Stromal cell of bone marrow (primary cell): ENCODE results near the gene METTL8.
"Not testable (repeated sequence)": the region's sequence is repeated elsewhere in the genome, so short reads cannot be mapped to it uniquely, and the experiment has no call there.

Experiments used
- DNase-seq: peaks from one replicate; pipeline ENCODE4 v3.0.0-alpha.2; 2012; ENCODE audit warnings: low read depth

Gene METTL8

GRCh38 chr2:171401947-171402346, 31.8 kb downstream of the METTL8 start:
- DNase-seq: no peak

GRCh38 chr2:171400395-171400794, 33.4 kb downstream of the METTL8 start:
- DNase-seq: no peak

- no peak for DNase-seq
Observed at GRCh38 chr2:171399292-171399691, 34.5 kb downstream of the METTL8 start.

DNA sequence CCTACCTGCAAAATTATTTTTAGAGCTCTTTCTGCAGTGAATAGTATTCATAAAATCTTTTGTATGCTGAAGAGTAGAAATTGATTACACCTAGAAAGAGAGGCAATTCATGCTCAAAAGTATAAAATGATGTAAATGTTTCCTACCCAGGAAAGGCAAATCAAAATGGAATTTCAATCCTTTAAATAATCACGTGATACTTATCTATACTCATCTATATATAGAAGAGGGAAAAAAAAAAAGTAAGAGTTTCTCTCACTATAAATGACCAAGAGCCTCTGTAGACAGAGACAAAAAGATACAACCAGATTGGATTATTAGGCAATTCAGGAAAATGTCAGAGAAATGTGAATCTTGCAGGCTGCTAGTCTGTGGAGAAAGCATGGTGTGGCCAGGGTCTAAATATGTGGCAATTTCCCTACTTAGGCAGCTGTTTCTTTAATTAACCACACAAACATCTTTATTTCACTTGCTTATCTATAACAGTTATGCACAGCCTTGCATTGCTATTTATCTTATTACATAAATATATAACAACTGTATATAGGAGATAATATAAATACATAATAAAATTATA, 39.5 kb downstream of the METTL8 start:
- DNase-seq: no peak

- no peak for DNase-seq
Observed at GRCh38 chr2:171393487-171393886, 40.3 kb downstream of the METTL8 start.

DNA sequence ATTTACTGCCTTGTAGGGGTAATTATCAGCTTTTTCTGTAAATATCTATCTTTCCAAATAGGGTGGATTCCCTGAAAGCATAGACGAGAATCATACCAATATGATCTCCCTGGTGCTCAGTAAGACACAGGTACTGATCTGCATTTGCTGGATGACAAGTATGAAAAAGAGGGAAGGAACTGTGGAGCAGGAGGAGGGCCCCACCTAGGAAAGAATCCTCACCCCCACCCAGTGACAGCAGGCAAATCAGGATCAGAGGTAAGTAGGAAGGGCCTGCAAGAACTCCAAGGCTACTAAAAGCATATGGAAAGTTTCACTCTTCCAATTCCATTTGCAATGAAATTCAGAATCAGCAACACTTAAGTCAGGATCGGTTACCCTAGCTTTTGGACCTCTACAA, 42.3 kb downstream of the METTL8 start:
- DNase-seq: no peak

- peak; percentile 68 for DNase-seq
Observed at GRCh38 chr2:171390941-171391516, 42.8 kb downstream of the METTL8 start.

DNA sequence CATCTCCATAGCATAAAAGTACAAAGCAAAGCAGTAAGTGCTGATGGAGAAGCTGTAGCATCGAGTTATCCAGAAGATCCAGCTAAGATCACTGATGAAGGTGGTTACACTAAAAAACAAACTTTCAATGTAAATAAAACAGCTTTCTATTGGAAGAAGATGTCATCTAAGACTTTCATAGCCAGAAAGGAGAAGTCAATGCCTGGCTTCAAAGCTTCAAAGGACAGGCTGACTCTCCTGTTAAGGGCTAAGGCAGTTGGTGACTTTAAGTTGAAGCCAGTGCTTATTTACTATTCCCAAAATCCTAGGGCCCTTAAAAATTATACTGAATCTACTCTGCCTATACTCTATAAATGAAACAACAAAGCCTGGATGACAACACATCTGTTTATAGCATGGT, 44.0 kb downstream of the METTL8 start:
- DNase-seq: no peak

GRCh38 chr2:171389325-171389724, 44.5 kb downstream of the METTL8 start:
- no peak for DNase-seq

- DNase-seq: no peak
Observed at GRCh38 chr2:171387052-171387451, 46.7 kb downstream of the METTL8 start.

GRCh38 chr2:171386627-171387026, 47.2 kb downstream of the METTL8 start:
- no peak for DNase-seq

- DNase-seq: no peak
Observed at GRCh38 chr2:171383134-171383533, 50.7 kb downstream of the METTL8 start.

- not testable (repeated sequence) for DNase-seq
Observed at GRCh38 chr2:171382175-171382574, 51.6 kb downstream of the METTL8 start.

- DNase-seq: not testable (repeated sequence)
Observed at GRCh38 chr2:171377852-171378251, 55.9 kb downstream of the METTL8 start.

DNA sequence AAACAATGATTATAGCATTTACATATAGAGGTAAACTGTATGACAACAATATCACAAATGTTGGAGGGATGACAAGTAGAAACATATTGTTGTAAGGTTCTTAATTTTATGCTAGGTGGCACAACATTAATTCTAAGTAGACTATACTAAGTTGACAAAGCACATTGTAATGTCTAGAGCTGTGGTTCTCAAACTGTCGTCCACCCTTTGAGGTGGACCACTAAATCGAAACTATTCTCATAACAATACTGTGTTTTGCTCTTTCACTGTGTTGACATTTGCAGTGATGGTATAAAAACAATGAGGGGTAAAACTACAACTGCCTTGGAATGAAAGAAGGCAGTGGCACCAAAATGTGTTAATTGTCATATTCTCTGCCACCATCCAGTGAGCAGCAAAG, 66.1 kb downstream of the METTL8 start:
- no peak for DNase-seq

DNA sequence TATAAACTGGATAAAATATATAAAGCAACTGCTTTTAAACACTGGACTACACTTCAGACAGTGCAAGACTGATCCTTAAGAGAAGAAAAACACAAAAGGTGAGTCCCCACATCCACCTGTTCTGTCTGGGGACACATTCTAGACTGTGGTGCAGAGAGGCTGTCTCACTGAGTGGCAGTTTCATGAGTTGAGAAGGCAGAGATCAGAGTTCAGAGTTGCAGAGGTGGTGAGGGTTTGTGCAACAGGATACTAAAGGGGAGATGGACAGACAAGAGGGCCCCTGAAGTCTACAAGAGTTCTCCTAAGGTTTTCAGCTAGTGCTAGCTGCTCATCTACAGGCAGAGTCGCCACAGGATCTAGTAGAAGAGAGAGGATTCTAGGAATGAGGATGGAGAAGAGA, 68.0 kb downstream of the METTL8 start:
- DNase-seq: no peak

DNA sequence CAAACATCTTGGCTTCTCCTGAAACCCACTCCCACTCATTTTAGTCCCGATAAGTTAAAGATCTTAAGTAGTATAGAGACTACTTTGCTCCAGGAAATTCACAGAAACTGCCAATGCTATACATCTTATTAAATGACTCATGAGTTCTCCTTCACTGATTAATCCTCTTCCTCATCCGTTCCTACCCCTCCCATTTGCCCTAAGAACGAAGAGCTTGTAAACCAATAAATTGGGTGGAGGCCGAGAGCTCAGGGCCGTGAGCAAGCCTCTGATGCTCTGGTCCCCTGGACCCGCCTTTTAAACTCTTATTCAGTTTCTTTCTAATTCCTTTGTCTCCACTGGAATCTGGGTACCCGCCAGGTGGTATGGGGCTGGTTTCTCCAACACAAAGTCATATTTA, 68.6 kb downstream of the METTL8 start:
- no peak for DNase-seq

GRCh38 chr2:171362396-171362795, 71.4 kb downstream of the METTL8 start:
- DNase-seq: no peak

- no peak for DNase-seq
Observed at GRCh38 chr2:171360905-171361304, 72.9 kb downstream of the METTL8 start.

DNA sequence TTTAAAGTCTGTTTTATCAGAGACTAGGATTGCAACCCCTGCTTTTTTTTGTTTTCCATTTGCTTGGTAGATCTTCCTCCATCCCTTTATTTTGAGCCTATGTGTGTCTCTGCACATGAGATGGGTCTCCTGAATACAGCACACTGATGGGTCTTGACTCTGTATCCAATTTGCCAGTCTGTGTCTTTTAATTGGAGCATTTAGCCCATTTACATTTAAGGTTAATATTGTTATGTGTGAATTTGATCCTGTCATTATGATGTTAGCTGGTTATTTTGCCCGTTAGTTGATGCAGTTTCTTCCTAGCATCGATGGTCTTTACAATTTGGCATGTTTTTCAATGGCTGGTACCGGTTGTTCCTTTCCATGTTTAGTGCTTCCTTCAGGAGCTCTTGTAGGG, 80.0 kb downstream of the METTL8 start:
- not testable (repeated sequence) for DNase-seq

- no peak for DNase-seq
Observed at GRCh38 chr2:171348056-171348455, 85.7 kb downstream of the METTL8 start.

DNA sequence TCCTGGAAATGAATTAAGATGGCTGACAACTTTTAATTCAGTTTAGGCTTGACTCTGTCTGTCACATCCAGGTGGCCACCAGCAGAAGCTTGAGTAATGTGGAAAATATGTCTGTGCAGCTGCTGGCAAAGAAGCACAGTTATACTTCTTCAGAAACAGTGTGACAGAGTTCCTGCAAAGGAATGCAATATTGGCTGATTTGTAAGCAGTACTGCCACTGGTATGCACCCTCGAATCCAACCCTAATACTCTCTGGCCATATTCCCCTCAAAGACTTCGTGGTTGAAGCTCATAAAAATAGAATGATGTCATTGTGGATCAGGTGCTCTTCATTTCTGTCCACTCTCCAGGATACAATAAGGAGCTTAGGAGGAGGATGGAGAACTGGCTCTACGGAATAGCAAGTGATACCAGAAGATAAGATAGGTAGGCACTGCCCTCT, 86.2 kb downstream of the METTL8 start:
- peak; percentile 49 for DNase-seq

GRCh38 chr2:171346723-171347557, 86.8 kb downstream of the METTL8 start:
- DNase-seq: no peak
